Inferior parietal cortex (tissue), 1 donor: ENCODE results near the gene PTPRT.

Experiments used
- DNase-seq: peaks from one replicate; pipeline ENCODE4 v3.0.0-alpha.2; 2016; ENCODE audit errors: extremely low spot score

Gene PTPRT

DNA sequence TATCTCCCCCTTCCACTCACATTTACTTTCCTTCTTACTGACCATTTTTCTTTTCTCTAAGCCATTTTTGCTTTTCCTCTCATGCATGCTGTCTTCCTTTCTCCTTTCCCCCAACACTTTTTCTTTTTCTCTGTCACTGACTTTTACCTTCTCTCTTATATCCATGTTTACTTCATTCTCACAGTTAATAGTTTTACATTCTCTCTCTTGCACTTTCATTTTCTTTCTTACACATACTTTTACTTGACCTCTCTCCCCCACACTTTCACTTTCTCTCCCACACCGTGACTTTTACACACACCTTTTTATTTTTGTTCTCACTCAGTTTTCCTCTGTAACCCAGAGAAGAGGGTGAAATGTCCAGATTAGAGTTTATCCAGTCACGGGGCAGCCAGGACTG lies 636.3 kb downstream of the PTPRT start:
- DNase-seq: no peak

DNA sequence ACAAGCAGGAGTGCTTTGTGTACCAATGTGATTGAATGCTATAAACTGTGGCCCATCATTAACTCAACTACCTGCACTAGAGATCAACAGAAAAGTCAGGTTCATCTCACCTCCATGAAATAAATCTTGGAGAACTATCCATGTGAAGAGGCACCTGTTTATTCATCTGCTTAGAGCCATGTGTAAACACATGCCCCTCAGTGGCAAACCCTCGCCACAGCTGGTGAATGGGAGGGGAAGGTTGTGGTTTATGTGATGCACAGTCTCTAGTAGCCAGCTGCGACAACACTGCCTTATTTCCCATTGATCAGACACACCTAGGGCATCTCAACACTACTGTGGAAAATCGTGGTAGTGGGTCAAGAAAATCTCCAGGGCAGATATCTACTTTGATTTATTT lies 640.2 kb downstream of the PTPRT start:
- no peak for DNase-seq

- DNase-seq: no peak
Observed at GRCh38 chr20:42544926-42545325, 644.8 kb downstream of the PTPRT start.

- no peak for DNase-seq
Observed at GRCh38 chr20:42532831-42533230, 656.9 kb downstream of the PTPRT start.

- DNase-seq: peak; percentile 21
Observed at GRCh38 chr20:42531508-42531961, 658.2 kb downstream of the PTPRT start.

GRCh38 chr20:42530855-42531448 lies 658.8 kb downstream of the PTPRT start:
- DNase-seq: peak; percentile 56

GRCh38 chr20:42530191-42530590 lies 659.5 kb downstream of the PTPRT start:
- DNase-seq: no peak

- DNase-seq: no peak
Observed at GRCh38 chr20:42524058-42524457, 665.6 kb downstream of the PTPRT start.

- DNase-seq: no peak
Observed at GRCh38 chr20:42516692-42517091, 673.0 kb downstream of the PTPRT start.

DNA sequence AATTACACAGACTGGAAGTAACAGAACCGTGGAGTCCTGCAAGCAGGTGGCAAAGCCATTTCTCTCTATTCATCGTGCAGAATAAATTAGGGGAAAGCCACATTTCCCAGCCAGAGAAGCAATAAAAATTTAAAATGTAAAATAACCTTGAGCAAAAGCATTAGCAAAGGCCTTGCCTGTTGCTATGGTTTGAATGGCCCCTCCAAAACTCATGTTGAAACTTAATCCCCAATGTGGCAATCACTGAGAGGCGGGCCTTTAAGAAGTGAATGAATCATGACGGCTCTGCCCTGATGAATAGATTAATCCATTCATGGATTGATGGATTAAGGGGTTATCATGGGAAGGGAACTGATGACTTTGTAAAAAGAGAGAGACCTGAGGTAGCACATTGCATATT lies 679.0 kb downstream of the PTPRT start:
- no peak for DNase-seq

GRCh38 chr20:42507874-42508273 lies 681.8 kb downstream of the PTPRT start:
- DNase-seq: no peak

- no peak for DNase-seq
Observed at GRCh38 chr20:42506397-42506796, 683.3 kb downstream of the PTPRT start.

- DNase-seq: no peak
Observed at GRCh38 chr20:42502591-42502990, 687.1 kb downstream of the PTPRT start.

DNA sequence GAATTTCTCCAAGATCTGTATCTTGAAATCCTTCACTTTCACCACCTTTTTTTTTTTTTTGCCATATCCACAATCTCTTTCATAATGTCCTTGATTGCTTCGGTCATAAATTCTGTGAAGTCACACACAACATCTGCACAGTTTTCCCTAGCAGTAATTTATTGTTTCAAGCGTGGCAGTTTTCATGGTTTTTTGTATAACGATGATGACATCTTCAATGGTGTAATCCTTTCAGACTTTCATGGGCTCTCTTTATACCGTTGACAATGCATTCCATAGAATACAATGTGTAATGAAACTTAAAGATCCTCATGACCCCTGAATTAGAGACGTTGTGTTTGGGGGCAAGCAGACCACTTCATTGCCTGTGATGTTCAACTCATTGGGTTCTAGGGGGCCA lies 693.1 kb downstream of the PTPRT start:
- no peak for DNase-seq

DNA sequence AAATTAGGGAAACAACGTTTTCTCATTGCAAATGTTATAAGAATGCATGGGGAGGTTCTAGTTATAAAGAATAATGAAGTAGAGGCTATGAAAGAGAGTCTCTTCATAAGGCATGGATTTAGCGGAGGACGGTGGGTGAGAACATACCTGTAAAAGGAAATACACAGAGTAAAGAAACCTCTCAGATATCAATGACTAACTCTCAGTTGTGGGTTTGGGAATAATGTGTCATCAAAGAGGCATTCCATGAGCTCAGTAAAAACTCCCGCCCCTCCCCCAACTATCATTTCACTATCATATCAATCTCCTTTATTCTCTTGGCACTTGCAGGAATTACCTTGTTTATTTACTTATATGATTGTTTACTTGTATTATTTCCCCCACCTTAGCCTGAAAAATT lies 695.4 kb downstream of the PTPRT start:
- DNase-seq: no peak

- DNase-seq: no peak
Observed at GRCh38 chr20:42493001-42493400, 696.7 kb downstream of the PTPRT start.

- no peak for DNase-seq
Observed at GRCh38 chr20:42492290-42492689, 697.4 kb downstream of the PTPRT start.

- DNase-seq: no peak
Observed at GRCh38 chr20:42485556-42485955, 704.1 kb downstream of the PTPRT start.

- DNase-seq: no peak
Observed at GRCh38 chr20:42484790-42485375, 704.8 kb downstream of the PTPRT start.

DNA sequence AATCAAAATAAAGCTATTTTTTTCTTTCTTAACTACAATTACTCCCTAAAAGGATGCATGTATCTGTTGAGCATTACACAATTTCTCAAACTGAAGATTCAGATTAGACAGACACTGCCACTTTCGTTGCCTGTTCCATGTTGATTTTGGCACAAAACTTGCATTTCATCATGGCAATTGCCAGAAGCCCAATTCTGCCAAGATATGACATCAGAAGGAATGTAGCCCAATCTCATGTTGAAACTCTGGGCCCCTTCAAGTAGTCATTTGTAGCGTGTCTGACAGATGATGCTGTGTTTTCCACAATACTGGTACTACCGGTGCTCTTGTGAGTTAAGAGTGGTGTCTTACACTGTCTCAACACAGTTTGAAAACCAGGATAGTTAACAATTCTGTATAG lies 705.4 kb downstream of the PTPRT start:
- DNase-seq: no peak

- DNase-seq: no peak
Observed at GRCh38 chr20:42483730-42484303, 705.9 kb downstream of the PTPRT start.

DNA sequence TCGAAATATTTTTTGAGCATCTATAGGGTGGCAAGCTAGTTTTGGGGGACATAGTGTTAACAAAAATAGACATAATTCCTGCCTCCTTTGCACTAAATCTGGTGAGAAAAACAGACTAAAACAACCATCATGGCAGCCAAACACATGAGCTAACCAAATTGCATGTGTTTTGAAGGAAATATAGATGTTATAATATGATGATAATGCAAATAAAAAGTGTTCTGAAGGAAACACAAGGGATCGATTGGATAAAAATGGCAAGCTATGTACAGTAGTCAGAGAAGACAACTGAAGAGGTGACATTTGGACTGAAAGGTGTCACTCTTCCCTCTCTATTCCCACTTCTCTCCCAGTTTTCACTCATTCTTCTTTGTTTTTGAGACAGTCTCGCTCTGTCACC lies 706.9 kb downstream of the PTPRT start:
- no peak for DNase-seq

DNA sequence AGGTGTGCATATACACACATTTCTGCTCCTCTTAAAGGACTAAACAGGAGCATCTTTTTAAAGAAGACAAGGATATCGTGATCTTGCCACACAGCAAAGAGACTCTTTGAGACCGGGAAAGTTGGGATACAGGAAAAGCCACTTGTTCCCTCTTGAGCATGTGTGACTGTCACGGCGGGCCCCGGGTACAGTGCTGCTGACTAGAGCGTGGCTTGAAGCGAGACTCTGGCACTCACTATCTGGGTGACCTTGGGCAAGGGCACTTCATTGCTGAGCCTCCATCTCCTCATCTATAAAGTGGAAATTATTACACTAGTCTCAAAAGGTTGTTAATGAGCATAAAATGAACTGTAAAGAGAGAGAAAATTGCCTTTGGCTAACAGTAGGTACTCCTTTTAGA lies 713.9 kb downstream of the PTPRT start:
- no peak for DNase-seq

GRCh38 chr20:42474646-42475045 lies 715.1 kb downstream of the PTPRT start:
- DNase-seq: no peak
